Measurements from ENCODE around the gene FOXP1. TPM values are rescaled to one million over a fixed set of nuclear protein-coding genes. Genes with fewer than 3 reads are reported as not detected.

FOXP1 gene
- polyA plus RNA-seq, 1 donor (not counting 4 experiments of a cell fraction or from before 2014, with no cell fraction given): 14.6 TPM

GRCh38 chr3:70919661-70920060, 663.9 kb downstream of the FOXP1 start:
- no peaks in the 10 kb centered on the region for H3K79me2 ChIP-seq (ENCODE audit: control insufficient read depth, insufficient read depth, low read length)
- no peaks in the 10 kb centered on the region for H4K20me1 ChIP-seq (ENCODE audit: control insufficient read depth, extremely low read depth, insufficient read depth, low read length)
- no peaks in the 10 kb centered on the region for H3K36me3 ChIP-seq (ENCODE audit: control insufficient read depth in 2 of 2, extremely low read depth in 1 of 2, insufficient read depth in 2 of 2, low read length in 2 of 2)
- H3K27me3 ChIP-seq (ENCODE audit: control insufficient read depth, extremely low read depth, insufficient read depth, low read length): no peaks in the 10 kb centered on the region
- no peaks in the 10 kb centered on the region for H3K9me1 ChIP-seq (ENCODE audit: control insufficient read depth, extremely low read depth, insufficient read depth, low read length)
- no peak overlapping the region for H3K9ac ChIP-seq (ENCODE audit: control insufficient read depth, extremely low read depth, insufficient read depth, low read length)
- no peak overlapping the region for H2AFZ ChIP-seq (ENCODE audit: control insufficient read depth, low read length)
- TF ChIP-seq, protein P1, sequence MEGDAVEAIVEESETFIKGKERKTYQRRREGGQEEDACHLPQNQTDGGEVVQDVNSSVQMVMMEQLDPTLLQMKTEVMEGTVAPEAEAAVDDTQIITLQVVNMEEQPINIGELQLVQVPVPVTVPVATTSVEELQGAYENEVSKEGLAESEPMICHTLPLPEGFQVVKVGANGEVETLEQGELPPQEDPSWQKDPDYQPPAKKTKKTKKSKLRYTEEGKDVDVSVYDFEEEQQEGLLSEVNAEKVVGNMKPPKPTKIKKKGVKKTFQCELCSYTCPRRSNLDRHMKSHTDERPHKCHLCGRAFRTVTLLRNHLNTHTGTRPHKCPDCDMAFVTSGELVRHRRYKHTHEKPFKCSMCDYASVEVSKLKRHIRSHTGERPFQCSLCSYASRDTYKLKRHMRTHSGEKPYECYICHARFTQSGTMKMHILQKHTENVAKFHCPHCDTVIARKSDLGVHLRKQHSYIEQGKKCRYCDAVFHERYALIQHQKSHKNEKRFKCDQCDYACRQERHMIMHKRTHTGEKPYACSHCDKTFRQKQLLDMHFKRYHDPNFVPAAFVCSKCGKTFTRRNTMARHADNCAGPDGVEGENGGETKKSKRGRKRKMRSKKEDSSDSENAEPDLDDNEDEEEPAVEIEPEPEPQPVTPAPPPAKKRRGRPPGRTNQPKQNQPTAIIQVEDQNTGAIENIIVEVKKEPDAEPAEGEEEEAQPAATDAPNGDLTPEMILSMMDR (optimal IDR thresholded peaks at IDR 0.05 in 1 of 3, IDR thresholded peaks at IDR 0.05 in 1 of 3, conservative IDR thresholded peaks at IDR 0.05 in 1 of 3; ENCODE audit: extremely low read depth in 1 of 3, insufficient read depth in 2 of 3, low read length in 3 of 3): no peak
- no peak for TF ChIP-seq EZH2 (IDR thresholded peaks at IDR 0.05; ENCODE audit: low read length)
- H3K4me3 ChIP-seq (ENCODE audit: control insufficient read depth in 2 of 3, extremely low read depth in 1 of 3, insufficient read depth in 2 of 3, low read depth in 1 of 3, low read length in 3 of 3): no peak overlapping the region
- H3K4me1 ChIP-seq (ENCODE audit: control insufficient read depth, extremely low read depth, insufficient read depth, low read length): no peaks in the 10 kb centered on the region
- dilution Hi-C loops (cut with MboI; ENCODE audit: extremely low pct_ligation_motif_present, low sequenced_read_pairs): no loop called here
- H3K9me3 ChIP-seq (ENCODE audit: control insufficient read depth, low read depth, low read length): no peaks in the 10 kb centered on the region
- H3K4me2 ChIP-seq (ENCODE audit: control insufficient read depth, extremely low read depth, insufficient read depth, low read depth, low read length): no peak overlapping the region
- FAIRE-seq: no peak
- H3K27ac ChIP-seq (ENCODE audit: control insufficient read depth, insufficient read depth, low read length): no peak overlapping the region
- DNase-seq (ENCODE audit: low read depth, low spot score): no peak

DNA sequence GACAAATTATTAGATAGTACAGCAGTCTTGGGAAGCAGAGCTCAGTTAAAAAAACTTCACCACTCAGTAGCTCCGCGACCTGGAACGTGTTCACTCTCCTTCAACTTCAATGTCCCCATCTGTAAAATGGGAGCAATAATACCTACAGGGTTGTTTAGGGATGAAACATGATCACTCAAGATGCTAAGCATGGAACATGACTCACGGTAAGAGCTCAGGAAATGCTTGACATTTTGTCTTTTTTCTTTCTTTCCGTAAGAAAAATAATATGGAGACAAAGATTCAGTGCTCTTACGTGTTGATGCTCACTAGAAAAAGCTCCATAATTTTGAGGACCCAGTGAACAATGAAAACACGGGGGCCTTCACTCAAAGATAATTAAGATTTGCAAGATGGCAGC, 664.4 kb downstream of the FOXP1 start:
- Histone ChIP-seq H2AFZ (ENCODE audit: control insufficient read depth, low read length) (no peak overlapping the region), H3K36me3 (ENCODE audit: control insufficient read depth in 2 of 2, extremely low read depth in 1 of 2, insufficient read depth in 2 of 2, low read length in 2 of 2) (no peaks in the 10 kb centered on the region), H3K4me3 (ENCODE audit: control insufficient read depth in 2 of 3, extremely low read depth in 1 of 3, insufficient read depth in 2 of 3, low read depth in 1 of 3, low read length in 3 of 3) (no peak overlapping the region), H3K9me1 (ENCODE audit: control insufficient read depth, extremely low read depth, insufficient read depth, low read length) (no peaks in the 10 kb centered on the region), H3K79me2 (ENCODE audit: control insufficient read depth, insufficient read depth, low read length) (no peaks in the 10 kb centered on the region), H3K4me1 (ENCODE audit: control insufficient read depth, extremely low read depth, insufficient read depth, low read length) (no peaks in the 10 kb centered on the region), H4K20me1 (ENCODE audit: control insufficient read depth, extremely low read depth, insufficient read depth, low read length) (no peaks in the 10 kb centered on the region), H3K27me3 (ENCODE audit: control insufficient read depth, extremely low read depth, insufficient read depth, low read length) (no peaks in the 10 kb centered on the region), H3K9ac (ENCODE audit: control insufficient read depth, extremely low read depth, insufficient read depth, low read length) (no peak overlapping the region), H3K4me2 (ENCODE audit: control insufficient read depth, extremely low read depth, insufficient read depth, low read depth, low read length) (no peak overlapping the region), H3K9me3 (ENCODE audit: control insufficient read depth, low read depth, low read length) (no peaks in the 10 kb centered on the region), H3K27ac (ENCODE audit: control insufficient read depth, insufficient read depth, low read length) (no peak overlapping the region)
- dilution Hi-C loops (cut with MboI; ENCODE audit: extremely low pct_ligation_motif_present, low sequenced_read_pairs): no loop called here
- no peak for FAIRE-seq
- no peak for DNase-seq (ENCODE audit: low read depth, low spot score)
- TF ChIP-seq, protein P1 (optimal IDR thresholded peaks at IDR 0.05 in 1 of 3, IDR thresholded peaks at IDR 0.05 in 1 of 3, conservative IDR thresholded peaks at IDR 0.05 in 1 of 3; ENCODE audit: extremely low read depth in 1 of 3, insufficient read depth in 2 of 3, low read length in 3 of 3): no peak
- no peak for TF ChIP-seq EZH2 (IDR thresholded peaks at IDR 0.05; ENCODE audit: low read length)

Data from keratinocyte (primary cell).